H1 (cell line): ENCODE data around the gene MACROD2. TPM values are rescaled to one million over a fixed set of nuclear protein-coding genes. Genes with fewer than 3 reads are reported as not detected.

ENCODE experiments used
- CTCF ChIA-PET: fragments of 300-600 bp; sonication (Branson Sonifier 250); formaldehyde crosslinking; loops from one replicate; lab custom pipeline; 2021; ENCODE audit not compliant: partially characterized antibody; lab: Charles Lee
- POLR2A ChIA-PET: fragments of 300-600 bp; sonication (Branson Sonifier 250); formaldehyde crosslinking; loops from one replicate; lab custom pipeline; 2021; ENCODE audit warnings: inconsistent platforms; ENCODE audit not compliant: partially characterized antibody; lab: Charles Lee
- DNase-seq, 2 experiments: peaks; one replicate each; pipeline versions ENCODE4 v3.0.0 to v3.0.0-alpha.2; 2010 to 2022; ENCODE audit warnings: low spot score in 2 of 2, low read depth in 1 of 2, mixed read lengths in 1 of 2
- FAIRE-seq: peaks from 2 replicates; lab custom pipeline; 2011; peaks lifted over from hg19 to GRCh38; lab: Jason Lieb, UNC
- H2AFZ ChIP-seq: 2 replicates; pipeline ENCODE4 v1.8.1; 2012; ENCODE audit warnings: low read length, inconsistent platforms
- H2AK5ac ChIP-seq: 2 replicates; pipeline ENCODE4 v1.6.1; 2013; ENCODE audit warnings: low read depth, low read length
- H2BK120ac ChIP-seq: replicated peaks from 2 replicates; pipeline ENCODE3; 2013; ENCODE audit warnings: low read depth, low read length, inconsistent platforms
- H2BK12ac ChIP-seq: 2 replicates; pipeline ENCODE4 v1.6.1; 2013; ENCODE audit warnings: low read depth, low read length
- H2BK15ac ChIP-seq: 2 replicates; pipeline ENCODE4 v1.6.1; 2013; ENCODE audit warnings: low read length
- H2BK20ac ChIP-seq: 2 replicates; pipeline ENCODE4 v1.6.1; 2013; ENCODE audit warnings: low read length
- H2BK5ac ChIP-seq: 2 replicates; pipeline ENCODE4 v1.6.1; 2013; ENCODE audit warnings: low read depth, low read length
- H3K14ac ChIP-seq: 2 replicates; pipeline ENCODE4 v1.6.1; 2013; ENCODE audit warnings: inconsistent platforms; ENCODE audit not compliant: insufficient read length
- H3K18ac ChIP-seq: 2 replicates; pipeline ENCODE4 v1.6.1; 2013; ENCODE audit warnings: low read length; ENCODE audit errors: extremely low read depth
- H3K23ac ChIP-seq: 2 replicates; pipeline ENCODE4 v1.6.1; 2013; ENCODE audit warnings: inconsistent platforms; ENCODE audit not compliant: insufficient read length
- H3K23me2 ChIP-seq: 2 replicates; pipeline ENCODE4 v1.6.1; 2013; ENCODE audit warnings: low read depth, low read length
- H3K27ac ChIP-seq: 2 replicates; pipeline ENCODE4 v1.6.1; 2011; ENCODE audit warnings: low read depth, low read length, inconsistent platforms
- H3K27me3 ChIP-seq, 4 experiments: replicated peaks in 1 of 4; 1 replicate in 1 of 4; 2 replicates in 3 of 4; pipeline versions ENCODE4 v1.6.1 to v1.8.1; 2011 to 2013; ENCODE audit warnings: low read length in 3 of 4, mild to moderate bottlenecking in 3 of 4, inconsistent platforms in 2 of 4, mixed read lengths in 2 of 4, moderate library complexity in 1 of 4; ENCODE audit not compliant: control insufficient read depth in 3 of 4, insufficient read depth in 3 of 4; ENCODE audit errors: extremely low read depth in 1 of 4
- H3K36me3 ChIP-seq, 4 experiments: 2 replicates each; pipeline versions ENCODE4 v1.6.1 to v1.8.1; 2011 to 2013; ENCODE audit warnings: mild to moderate bottlenecking in 4 of 4, low read length in 3 of 4, moderate library complexity in 2 of 4, control low read depth in 1 of 4, inconsistent platforms in 1 of 4; ENCODE audit not compliant: insufficient read depth in 4 of 4, control insufficient read depth in 2 of 4
- H3K4ac ChIP-seq: replicated peaks from 2 replicates; pipeline ENCODE3; 2013; ENCODE audit warnings: low read length, low read depth, mixed read lengths, inconsistent platforms; ENCODE audit not compliant: insufficient read length
- H3K4me1 ChIP-seq, 4 experiments: replicated peaks in 1 of 4; 1 replicate in 1 of 4; 2 replicates in 3 of 4; pipeline versions ENCODE4 v1.6.1 to v1.8.1; 2011 to 2013; ENCODE audit warnings: low read length in 3 of 4, inconsistent platforms in 2 of 4, mixed read lengths in 1 of 4; ENCODE audit not compliant: insufficient read depth in 4 of 4, control insufficient read depth in 3 of 4
- H3K4me2 ChIP-seq, 2 experiments: 2 replicates each; pipeline versions ENCODE4 v1.6.1 to v1.8.1; 2011 to 2013; ENCODE audit warnings: low read depth in 2 of 2, low read length in 2 of 2, control low read depth in 1 of 2, inconsistent platforms in 1 of 2, mild to moderate bottlenecking in 1 of 2; ENCODE audit not compliant: insufficient read depth in 1 of 2
- H3K4me3 ChIP-seq, 4 experiments: fragments of 200-600, 300-600 bp in 1 of 4; sonication (generic), shearing (Covaris generic), sonication (Bioruptor Twin) in 1 of 4; 2 replicates each; pipeline versions ENCODE4 v1.5.1 to v1.8.1; 2011 to 2016; ENCODE audit warnings: low read length in 4 of 4, low read depth in 3 of 4, control low read depth in 2 of 4, inconsistent platforms in 2 of 4, mild to moderate bottlenecking in 2 of 4, mixed read lengths in 1 of 4, moderate library complexity in 1 of 4; ENCODE audit not compliant: insufficient read depth in 2 of 4; ENCODE audit errors: extremely low read depth in 1 of 4
- H3K56ac ChIP-seq: replicated peaks from 2 replicates; pipeline ENCODE3; 2013; ENCODE audit warnings: low read depth, mild to moderate bottlenecking, mixed read lengths, low read length, inconsistent platforms; ENCODE audit not compliant: insufficient read length
- H3K79me1 ChIP-seq: 2 replicates; pipeline ENCODE4 v1.6.1; 2013; ENCODE audit warnings: low read depth, low read length, control low read depth
- H3K79me2 ChIP-seq, 2 experiments: 2 replicates each; pipeline versions ENCODE4 v1.6.1 to v1.8.1; 2012 to 2013; ENCODE audit warnings: low read length in 2 of 2, mild to moderate bottlenecking in 2 of 2, inconsistent platforms in 1 of 2; ENCODE audit not compliant: insufficient read depth in 2 of 2, control insufficient read depth in 1 of 2
- H3K9ac ChIP-seq, 4 experiments: replicated peaks in 1 of 4; 1 replicate in 1 of 4; 2 replicates in 3 of 4; pipeline versions ENCODE4 v1.6.1 to v1.8.1; 2011 to 2013; ENCODE audit warnings: low read depth in 3 of 4, low read length in 3 of 4, control low read depth in 2 of 4, mild to moderate bottlenecking in 2 of 4, moderate library complexity in 2 of 4, inconsistent platforms in 1 of 4; ENCODE audit errors: extremely low read depth in 1 of 4
- H3K9me3 ChIP-seq, 2 experiments: 2 replicates each; pipeline versions ENCODE4 v1.6.1 to v1.8.1; 2012 to 2013; ENCODE audit warnings: mild to moderate bottlenecking in 2 of 2, moderate library complexity in 2 of 2, control low read depth in 1 of 2, inconsistent platforms in 1 of 2, low read depth in 1 of 2, low read length in 1 of 2, mixed read lengths in 1 of 2; ENCODE audit not compliant: insufficient read depth in 2 of 2
- H4K20me1 ChIP-seq, 2 experiments: replicated peaks in 1 of 2; 2 replicates each; pipeline versions ENCODE3 to v1.8.1; 2011 to 2013; ENCODE audit warnings: inconsistent platforms in 2 of 2, low read length in 2 of 2, mild to moderate bottlenecking in 1 of 2; ENCODE audit not compliant: insufficient read depth in 2 of 2, control insufficient read depth in 1 of 2
- H4K5ac ChIP-seq: 2 replicates; pipeline ENCODE4 v1.6.1; 2013; ENCODE audit warnings: low read length, low read depth, mixed read lengths, inconsistent platforms; ENCODE audit not compliant: insufficient read length
- H4K8ac ChIP-seq: 2 replicates; pipeline ENCODE4 v1.8.0; 2013; ENCODE audit warnings: mild to moderate bottlenecking, moderate library complexity, low read length, inconsistent platforms; ENCODE audit not compliant: insufficient read depth; ENCODE audit errors: extremely low read depth
- H4K91ac ChIP-seq: replicated peaks from 2 replicates; pipeline ENCODE3; 2013; ENCODE audit warnings: low read length, mixed read lengths, inconsistent platforms; ENCODE audit not compliant: insufficient read length
- ASH2L ChIP-seq: fragments of 200-600, 300-600 bp; sonication (generic); IDR thresholded peaks from one replicate; pipeline ENCODE4 v1.7.1; 2017; ENCODE audit warnings: low read length
- BACH1 ChIP-seq: IDR thresholded peaks from 2 replicates; pipeline ENCODE4 v1.6.1; 2012; ENCODE audit warnings: low read length, improper control_type of control experiment
- BCL11A ChIP-seq, 2 experiments: IDR thresholded peaks; one replicate each; pipeline ENCODE4 v1.6.1; 2011; ENCODE audit warnings: low read depth in 2 of 2, low read length in 2 of 2, mild to moderate bottlenecking in 2 of 2
- CHD2 ChIP-seq: IDR thresholded peaks from 2 replicates; pipeline ENCODE4 v1.6.1; 2012; ENCODE audit warnings: low read length, improper control_type of control experiment
- CTCF ChIP-seq, 3 experiments: IDR thresholded peaks; 1 replicate in 2 of 3; 2 replicates in 1 of 3; pipeline versions ENCODE4 v1.5.1 to v1.6.1; 2011; ENCODE audit warnings: low read length in 3 of 3, mild to moderate bottlenecking in 3 of 3, inconsistent platforms in 2 of 3, low read depth in 1 of 3, moderate library complexity in 1 of 3; ENCODE audit not compliant: insufficient read depth in 1 of 3; ENCODE audit errors: control extremely low read depth in 1 of 3
- GABPA ChIP-seq: IDR thresholded peaks from 2 replicates; pipeline ENCODE4 v1.6.1; 2011; ENCODE audit warnings: mild to moderate bottlenecking, low read length, moderate library complexity, borderline replicate concordance; ENCODE audit not compliant: insufficient read depth
- JUN ChIP-seq: IDR thresholded peaks from 2 replicates; pipeline ENCODE4 v1.6.1; 2011; ENCODE audit warnings: low read depth, mild to moderate bottlenecking, improper control_type of control experiment, low read length
- KDM4A ChIP-seq: IDR thresholded peaks from one replicate; pipeline ENCODE4 v1.7.1; 2012; ENCODE audit warnings: low read depth, mild to moderate bottlenecking, moderate library complexity, low read length, inconsistent platforms; ENCODE audit not compliant: severe bottlenecking
- NANOG ChIP-seq: IDR thresholded peaks from 2 replicates; pipeline ENCODE4 v1.6.1; 2011; ENCODE audit warnings: low read length, low read depth, mild to moderate bottlenecking, inconsistent platforms; ENCODE audit not compliant: insufficient read depth, poor library complexity, severe bottlenecking
- RAD21 ChIP-seq, 2 experiments: IDR thresholded peaks in 1 of 2; conservative IDR thresholded peaks in 1 of 2; 2 replicates each; pipeline ENCODE4 v1.6.1; 2011; ENCODE audit warnings: low read depth in 2 of 2, low read length in 2 of 2, improper control_type of control experiment in 1 of 2, inconsistent platforms in 1 of 2, mild to moderate bottlenecking in 1 of 2, moderate library complexity in 1 of 2
- SRF ChIP-seq: IDR thresholded peaks from 2 replicates; pipeline ENCODE4 v1.6.1; 2011; ENCODE audit warnings: mild to moderate bottlenecking, low read depth, low read length, moderate library complexity
- ZNF274 ChIP-seq: IDR thresholded peaks from 2 replicates; pipeline ENCODE4 v1.7.0; 2012; ENCODE audit warnings: low read length, borderline replicate concordance; ENCODE audit errors: extremely low read depth
- WGBS, 2 experiments: shearing (Covaris generic) in 1 of 2; methylation state at CpG; one replicate each; pipeline versions ENCODE4 v1.1.6 to v1.1.7; 2013 to 2015; ENCODE audit warnings: low lambda C conversion rate in 2 of 2, mixed read lengths in 2 of 2, inconsistent platforms in 1 of 2, low coverage in 1 of 2, missing lambda C conversion rate in 1 of 2; ENCODE audit not compliant: insufficient replicate concordance in 2 of 2, insufficient coverage in 1 of 2, insufficient read length in 1 of 2; ENCODE audit errors: extremely low coverage in 1 of 2, missing lambda C conversion rate in 1 of 2; 5-methylcytosine and 5-hydroxymethylcytosine counted together
- polyA plus RNA-seq, 7 experiments: library from polyadenylated mRNA; depleted of rRNA in 3 of 7; stranded (reverse) in 5 of 7; unstranded in 2 of 7; fragments of >200 nt in 5 of 7; fragments of 200-250 nt in 2 of 7; gene quantifications; 1 replicate in 5 of 7; 2 replicates in 1 of 7; 4 replicates in 1 of 7; pipeline versions ENCODE4 v1.2.1 to v1.2.3, GENCODE V29; 2011 to 2013; ENCODE audit warnings: missing spikeins in 2 of 7, mixed read lengths in 2 of 7
- total RNA-seq: library from RNA; stranded (reverse); fragmentation: NEBNext Ultra II Directional; extraction: Animal tissue kit (Norgen Biotek cat#: 25700); gene quantifications from 2 replicates; pipeline ENCODE4 v1.2.1, GENCODE V29; 2021

Gene MACROD2
- total and polyA plus RNA-seq, 2 of the 8 experiments (the other 6 are each of a cell fraction or from before 2014, with no cell fraction given) = 0.70 to 3.9 TPM

DNA sequence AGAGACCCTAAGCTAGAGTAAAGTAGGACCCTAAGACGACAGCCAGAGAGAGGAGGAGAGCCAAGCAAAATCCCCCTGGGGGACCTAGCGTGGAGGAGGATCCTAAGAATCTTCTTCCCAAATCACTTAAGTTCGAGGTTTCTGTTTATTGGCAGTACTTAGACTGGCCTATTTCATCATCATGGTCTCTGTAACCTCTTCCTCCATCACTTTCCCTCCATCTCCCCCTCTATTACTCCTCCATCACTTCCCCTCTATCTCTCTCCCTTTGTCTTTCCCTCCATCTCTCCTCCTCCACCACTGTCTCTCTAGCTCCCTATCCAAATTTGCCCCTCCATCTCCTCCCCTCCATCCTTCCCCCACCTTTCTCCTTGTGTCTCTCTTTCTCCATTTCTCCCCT lies 1175.7 kb downstream of the MACROD2 start:
- Histone ChIP-seq H2AK5ac (no peak overlapping the region), H2BK120ac (no peak overlapping the region), H2BK5ac (no peak overlapping the region), H3K79me2 (no peaks in the 10 kb centered on the region), H3K4ac (no peak overlapping the region), H4K20me1 (no peaks in the 10 kb centered on the region), H2BK20ac (no peak overlapping the region), H3K4me2 (no peak overlapping the region), H3K27ac (no peak overlapping the region), H3K14ac (no peak overlapping the region), H3K23ac (no peak overlapping the region), H4K91ac (no peak overlapping the region), H3K4me1 (no peaks in the 10 kb centered on the region), H3K36me3 (no peaks in the 10 kb centered on the region), H3K79me1 (no peaks in the 10 kb centered on the region), H3K18ac (no peak overlapping the region), H2BK12ac (no peak overlapping the region), H4K8ac (no peak overlapping the region), H4K5ac (no peak overlapping the region), H3K4me3 (no peak overlapping the region), H3K23me2 (no peaks in the 10 kb centered on the region; the same call in 1 of the 2 replicates), H3K9me3 (peaks cover 0 to 2% of the 10 kb centered on the region in 2 experiments; a peak in 1 of 4 replicates), H2BK15ac (no peak overlapping the region), H3K27me3 (no peaks in the 10 kb centered on the region), H3K9ac (no peak overlapping the region), H2AFZ (no peak overlapping the region), H3K56ac (no peak overlapping the region)
- CTCF ChIA-PET = interaction anchor here (0.8 kb wide), 1 partner anchor 20 kb away, joined by 4 read pairs; no protein-coding TSS in a partner anchor
- WGBS, 2 experiments = 83% methylated on average over 3 of the region's 3 CpGs; no CpG with 5 or more reads in 1 of the 2 experiments
- FAIRE-seq (no peak), DNase-seq (no peak)
- POLR2A ChIA-PET = no interaction called here
- TF ChIP-seq GABPA (no peak), BACH1 (no peak), RAD21 (IDR thresholded peaks at IDR 0.05 in 1 of 2, conservative IDR thresholded peaks at IDR 0.05 in 1 of 2; ENCODE audit: low read depth in 2 of 2, low read length in 2 of 2) (no peak), BCL11A (IDR thresholded peaks at IDR 0.05; ENCODE audit: low read depth in 2 of 2, low read length in 2 of 2) (no peak), JUN (no peak), SRF (no peak), NANOG (no peak), ZNF274 (no peak), CTCF (IDR thresholded peaks at IDR 0.05; ENCODE audit: control extremely low read depth in 1 of 3, insufficient read depth in 1 of 3, low read depth in 1 of 3, low read length in 3 of 3) (no peak), KDM4A (no peak), CHD2 (no peak), ASH2L (no peak)
